HG03175 (cell line): Measurements from ENCODE around the gene SOCS4.
A peak's percentile ranks its signal among the peaks of the same experiment; 100 is the strongest.
"Not testable (repeated sequence)": the region's sequence is repeated elsewhere in the genome, so short reads cannot be mapped to it uniquely, and the experiment has no call there.

Experiments
- ATAC-seq: cut with Tn5 transposase; IDR thresholded peaks from one replicate; pipeline ENCODE4 v1.9.1; 2021; ENCODE audit warnings: mild to moderate bottlenecking, moderate library complexity; ENCODE audit not compliant: unreplicated experiment

SOCS4 gene

GRCh38 chr14:55051423-55052268 lies 24.6 kb downstream of the SOCS4 start, which contains the start of gene MAPK1IP1L:
TSS of gene MAPK1IP1L (plus strand) at chr14:55051647. CDS start at chr14:55061684, 10,037 bp downstream.
- ATAC-seq, result peak; percentile 90

GRCh38 chr14:55052269-55052930 lies 25.4 kb downstream of the SOCS4 start:
- peak; percentile 12 for ATAC-seq

GRCh38 chr14:55053018-55053417 lies 26.0 kb downstream of the SOCS4 start:
- ATAC-seq, result no peak

GRCh38 chr14:55053500-55053899 lies 26.5 kb downstream of the SOCS4 start:
- ATAC-seq, result no peak

GRCh38 chr14:55054098-55054497 lies 27.1 kb downstream of the SOCS4 start:
- no peak for ATAC-seq

- ATAC-seq, result no peak
Observed at GRCh38 chr14:55057919-55058318, 30.9 kb downstream of the SOCS4 start.

GRCh38 chr14:55059333-55059732 lies 32.3 kb downstream of the SOCS4 start:
- no peak for ATAC-seq

- no peak for ATAC-seq
Observed at GRCh38 chr14:55062517-55063351, 35.7 kb downstream of the SOCS4 start.

- not testable (repeated sequence) for ATAC-seq
Observed at GRCh38 chr14:55064896-55065295, 37.9 kb downstream of the SOCS4 start.

GRCh38 chr14:55065411-55065810 lies 38.4 kb downstream of the SOCS4 start:
- no peak for ATAC-seq

- no peak for ATAC-seq
Observed at GRCh38 chr14:55066223-55066622, 39.2 kb downstream of the SOCS4 start.

- no peak for ATAC-seq
Observed at GRCh38 chr14:55070981-55071411, 44.0 kb downstream of the SOCS4 start.

GRCh38 chr14:55071870-55072640 lies 45.0 kb downstream of the SOCS4 start:
- peak; percentile 53 for ATAC-seq

- ATAC-seq, result no peak
Observed at GRCh38 chr14:55073856-55074255, 46.8 kb downstream of the SOCS4 start.

- ATAC-seq, result peak; percentile 52
Observed at GRCh38 chr14:55074662-55075061, 47.6 kb downstream of the SOCS4 start.

- ATAC-seq, result no peak
Observed at GRCh38 chr14:55075628-55076175, 48.7 kb downstream of the SOCS4 start.

GRCh38 chr14:55077170-55078151 lies 50.4 kb downstream of the SOCS4 start:
- no peak for ATAC-seq

GRCh38 chr14:55079961-55080360 lies 52.9 kb downstream of the SOCS4 start:
- not testable (repeated sequence) for ATAC-seq
